Mammary epithelial cell (primary cell): ENCODE measurements around the gene FAM78A.

Experiments used
- EZH2 ChIP-seq: IDR thresholded peaks from 2 replicates; pipeline ENCODE4 v1.6.1; 2012; ENCODE audit warnings: low read length, inconsistent platforms, borderline replicate concordance
- TF ChIP-seq, protein P1 (sequence below), 2 donors: IDR thresholded peaks in 1 of 2; conservative IDR thresholded peaks in 1 of 2; 2 replicates each; pipeline ENCODE4 v1.5.1; 2011 to 2012; ENCODE audit warnings: inconsistent platforms in 2 of 2, low read length in 2 of 2, mild to moderate bottlenecking in 2 of 2, control low read depth in 1 of 2, low read depth in 1 of 2; ENCODE audit not compliant: insufficient read depth in 1 of 2; ENCODE audit errors: extremely low read depth in 1 of 2

DNA sequence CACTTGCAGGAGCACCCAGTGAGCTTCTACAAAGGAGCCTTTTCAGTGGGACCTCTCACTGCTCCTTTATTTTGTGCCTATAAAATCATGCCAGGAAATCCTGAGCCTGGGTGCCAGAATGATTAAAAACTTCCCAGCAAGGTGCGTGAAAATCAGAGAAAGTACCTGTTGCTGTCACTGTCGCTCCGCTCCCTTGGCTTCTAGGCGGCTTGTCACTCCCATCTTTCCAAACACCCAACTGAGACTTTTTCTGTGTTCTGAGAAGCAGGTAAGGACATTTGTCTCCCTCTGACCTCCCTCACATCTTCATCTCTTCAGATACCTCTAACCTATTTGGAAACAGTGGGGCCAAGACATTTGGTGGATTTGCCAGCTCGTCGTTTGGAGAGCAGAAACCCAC, 53.9 kb downstream of the FAM78A start:
- TF ChIP-seq, protein P1, sequence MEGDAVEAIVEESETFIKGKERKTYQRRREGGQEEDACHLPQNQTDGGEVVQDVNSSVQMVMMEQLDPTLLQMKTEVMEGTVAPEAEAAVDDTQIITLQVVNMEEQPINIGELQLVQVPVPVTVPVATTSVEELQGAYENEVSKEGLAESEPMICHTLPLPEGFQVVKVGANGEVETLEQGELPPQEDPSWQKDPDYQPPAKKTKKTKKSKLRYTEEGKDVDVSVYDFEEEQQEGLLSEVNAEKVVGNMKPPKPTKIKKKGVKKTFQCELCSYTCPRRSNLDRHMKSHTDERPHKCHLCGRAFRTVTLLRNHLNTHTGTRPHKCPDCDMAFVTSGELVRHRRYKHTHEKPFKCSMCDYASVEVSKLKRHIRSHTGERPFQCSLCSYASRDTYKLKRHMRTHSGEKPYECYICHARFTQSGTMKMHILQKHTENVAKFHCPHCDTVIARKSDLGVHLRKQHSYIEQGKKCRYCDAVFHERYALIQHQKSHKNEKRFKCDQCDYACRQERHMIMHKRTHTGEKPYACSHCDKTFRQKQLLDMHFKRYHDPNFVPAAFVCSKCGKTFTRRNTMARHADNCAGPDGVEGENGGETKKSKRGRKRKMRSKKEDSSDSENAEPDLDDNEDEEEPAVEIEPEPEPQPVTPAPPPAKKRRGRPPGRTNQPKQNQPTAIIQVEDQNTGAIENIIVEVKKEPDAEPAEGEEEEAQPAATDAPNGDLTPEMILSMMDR (conservative IDR thresholded peaks at IDR 0.05 in 1 of 2, IDR thresholded peaks at IDR 0.05 in 1 of 2; ENCODE audit: extremely low read depth in 1 of 2, insufficient read depth in 1 of 2, low read depth in 1 of 2, low read length in 2 of 2): no peak
- TF ChIP-seq EZH2: no peak
